Hepatocyte (in vitro differentiated cells): ENCODE data around the gene ATP1A1. TPM values are rescaled to one million over a fixed set of nuclear protein-coding genes. Genes with fewer than 3 reads are reported as not detected.

Source experiments
- DNase-seq: peaks from one replicate; pipeline ENCODE4 v3.0.0-alpha.2; 2016; ENCODE audit warnings: low spot score
- H2AFZ ChIP-seq: fragments of 200-600 bp; sonication (generic); 2 replicates; pipeline ENCODE4 v1.6.0; 2016; ENCODE audit warnings: antibody characterized with exemption, mild to moderate bottlenecking
- H3K27ac ChIP-seq: fragments of 200-600 bp; sonication (generic); 2 replicates; pipeline ENCODE4 v1.5.1; 2016; ENCODE audit warnings: mild to moderate bottlenecking
- H3K27me3 ChIP-seq: fragments of 200-600 bp; sonication (generic); 2 replicates; pipeline ENCODE4 v1.6.1; 2016
- H3K36me3 ChIP-seq: fragments of 200-600 bp; sonication (generic); replicated peaks from 2 replicates; pipeline ENCODE4 v1.5.1; 2016; ENCODE audit warnings: low read depth; ENCODE audit not compliant: insufficient read depth
- H3K4me1 ChIP-seq: fragments of 200-600 bp; sonication (generic); 2 replicates; pipeline ENCODE4 v1.5.1; 2016; ENCODE audit warnings: mild to moderate bottlenecking, moderate library complexity; ENCODE audit not compliant: insufficient read depth
- H3K4me2 ChIP-seq: fragments of 200-600 bp; sonication (generic); 2 replicates; pipeline ENCODE4 v1.6.0; 2016
- H3K4me3 ChIP-seq: fragments of 200-600 bp; sonication (generic); 2 replicates; pipeline ENCODE4 v1.5.1; 2016; ENCODE audit warnings: mild to moderate bottlenecking
- H3K79me2 ChIP-seq: fragments of 200-600 bp; sonication (generic); 2 replicates; pipeline ENCODE4 v1.6.0; 2017; ENCODE audit warnings: mild to moderate bottlenecking
- H3K9me2 ChIP-seq: fragments of 200-600 bp; sonication (generic); replicated peaks from 2 replicates; pipeline ENCODE4 v1.6.0; 2017; ENCODE audit warnings: mild to moderate bottlenecking; ENCODE audit not compliant: insufficient read depth
- H3K9me3 ChIP-seq: fragments of 200-600 bp; sonication (generic); 2 replicates; pipeline ENCODE4 v1.5.1; 2016; ENCODE audit warnings: low read depth, mild to moderate bottlenecking
- H4K20me1 ChIP-seq: fragments of 200-600 bp; sonication (generic); 2 replicates; pipeline ENCODE4 v1.6.0; 2016; ENCODE audit warnings: mild to moderate bottlenecking; ENCODE audit not compliant: insufficient read depth, poor library complexity, severe bottlenecking
- CTCF ChIP-seq: fragments of 200-600 bp; sonication (generic); IDR thresholded peaks from 2 replicates; pipeline ENCODE4 v1.5.1; 2016; ENCODE audit warnings: antibody characterized with exemption, mild to moderate bottlenecking; ENCODE audit not compliant: poor library complexity
- EZH2 ChIP-seq: fragments of 200-600 bp; sonication (generic); IDR thresholded peaks from 2 replicates; pipeline ENCODE4 v1.6.1; 2016; ENCODE audit warnings: antibody characterized with exemption, mild to moderate bottlenecking, borderline replicate concordance
- EZH2phosphoT487 ChIP-seq: fragments of 200-600 bp; sonication (generic); IDR thresholded peaks from one replicate; pipeline ENCODE4 v1.6.1; 2018; ENCODE audit warnings: antibody characterized with exemption, mild to moderate bottlenecking, low read depth, moderate library complexity; ENCODE audit not compliant: unreplicated experiment, severe bottlenecking
- WGBS: methylation state at CpG from one replicate; pipeline ENCODE4 v1.1.6; 2016; ENCODE audit warnings: low lambda C conversion rate; ENCODE audit errors: missing lambda C conversion rate; 5-methylcytosine and 5-hydroxymethylcytosine counted together
- polyA plus RNA-seq: library from polyadenylated mRNA; unstranded; fragments of >200 nt; fragmentation: Nextera tagmentation; extraction: Ambion mirVana; gene quantifications from 2 replicates; pipeline ENCODE4 v1.2.1, GENCODE V29; 2016
- total RNA-seq: library from RNA; depleted of rRNA; stranded (reverse); fragments of >200 nt; gene quantifications from 2 replicates; pipeline ENCODE4 v1.2.3, GENCODE V29; 2014

ATP1A1 gene
- total and polyA plus RNA-seq, 2 experiments from 2014 or later: 412 to 559 TPM

GRCh38 chr1:116386042-116386441 is 13.0 kb downstream of the ATP1A1 start:
- Histone ChIP-seq H3K36me3 (peaks cover 18% of the 10 kb centered on the region), H3K4me1 (peaks cover 19% of the 10 kb centered on the region)

GRCh38 chr1:116387551-116387950 is 14.5 kb downstream of the ATP1A1 start:
- Histone ChIP-seq H3K4me2 (no peak overlapping the region), H3K4me3 (no peak overlapping the region), H2AFZ (no peak overlapping the region), H4K20me1 (peaks cover 21% of the 10 kb centered on the region), H3K27me3 (no peaks in the 10 kb centered on the region), H3K9me3 (no peaks in the 10 kb centered on the region), H3K79me2 (peaks cover 63% of the 10 kb centered on the region), H3K9me2 (no peaks in the 10 kb centered on the region), H3K4me1 (peaks cover 16% of the 10 kb centered on the region), H3K27ac (no peak overlapping the region), H3K36me3 (peaks cover 20% of the 10 kb centered on the region)
- TF ChIP-seq CTCF (no peak), EZH2 (no peak), EZH2phosphoT487 (no peak)
- no peak for DNase-seq
- WGBS: 98% methylated on average over 6 of the region's 6 CpGs

More at GRCh38 chr1:116386042-116386441, 13.0 kb downstream of the ATP1A1 start:
- no peaks in the 10 kb centered on the region for H3K9me3 ChIP-seq
- peaks cover 36% of the 10 kb centered on the region for H4K20me1 ChIP-seq
- no peak for DNase-seq
- no peak overlapping the region for H2AFZ ChIP-seq
- no peak overlapping the region for H3K4me3 ChIP-seq
- peaks cover 78% of the 10 kb centered on the region for H3K79me2 ChIP-seq
- no peak for TF ChIP-seq EZH2
- WGBS: 76% methylated on average over 4 of the region's 4 CpGs
- H3K27me3 ChIP-seq: no peaks in the 10 kb centered on the region
- H3K27ac ChIP-seq: no peak overlapping the region
- no peak overlapping the region for H3K4me2 ChIP-seq
- H3K9me2 ChIP-seq: no peaks in the 10 kb centered on the region

- DNase-seq: no peak
- no peaks in the 10 kb centered on the region for H3K9me2 ChIP-seq
- no peaks in the 10 kb centered on the region for H3K9me3 ChIP-seq
- WGBS: 91% methylated on average over 3 of the region's 3 CpGs
- peaks cover 57% of the 10 kb centered on the region for H3K79me2 ChIP-seq
- peaks cover 20% of the 10 kb centered on the region for H3K36me3 ChIP-seq
- peaks cover 15% of the 10 kb centered on the region for H4K20me1 ChIP-seq
- peaks cover 11% of the 10 kb centered on the region for H3K4me1 ChIP-seq
- H3K4me3 ChIP-seq: no peak overlapping the region
- H3K4me2 ChIP-seq: no peak overlapping the region
- H2AFZ ChIP-seq: no peak overlapping the region
- H3K27ac ChIP-seq: no peak overlapping the region
- no peaks in the 10 kb centered on the region for H3K27me3 ChIP-seq
- no peak for TF ChIP-seq EZH2
- no peak for TF ChIP-seq EZH2phosphoT487
- TF ChIP-seq CTCF: no peak
Measured at GRCh38 chr1:116388122-116388521, 15.1 kb downstream of the ATP1A1 start.

GRCh38 chr1:116389013-116389412 is 16.0 kb downstream of the ATP1A1 start:
- H3K9me3 ChIP-seq: no peaks in the 10 kb centered on the region
- TF ChIP-seq CTCF: no peak
- TF ChIP-seq EZH2phosphoT487: no peak
- no peak for TF ChIP-seq EZH2
- peaks cover 9% of the 10 kb centered on the region for H3K4me1 ChIP-seq
- H2AFZ ChIP-seq: no peak overlapping the region
- peaks cover 20% of the 10 kb centered on the region for H3K36me3 ChIP-seq
- no peak for DNase-seq
- H3K27ac ChIP-seq: no peak overlapping the region
- H4K20me1 ChIP-seq: peaks cover 6% of the 10 kb centered on the region
- 97% methylated on average over 2 of the region's 2 CpGs for WGBS
- peaks cover 48% of the 10 kb centered on the region for H3K79me2 ChIP-seq
- H3K4me3 ChIP-seq: no peak overlapping the region
- H3K4me2 ChIP-seq: no peak overlapping the region
- no peaks in the 10 kb centered on the region for H3K27me3 ChIP-seq
- H3K9me2 ChIP-seq: no peaks in the 10 kb centered on the region
